ENCODE measurements around the gene ZNF366.

- TF ChIP-seq CCAR2 (optimal IDR thresholded peaks at IDR 0.05; ENCODE audit: low read depth, low read length) = no peak
- no peak for TF ChIP-seq CTCF (CRISPR knock-in tag; IDR thresholded peaks at IDR 0.05)
Measured at GRCh38 chr5:72439192-72439591, 68.0 kb downstream of the ZNF366 start.

Measured in HepG2 (cell line).